ENCODE results near the gene MYO5C. TPM values are rescaled to one million over a fixed set of nuclear protein-coding genes. Genes with fewer than 3 reads are reported as not detected.

MYO5C gene
- polyA plus RNA-seq, 1 donor (not counting 4 experiments of a cell fraction or from before 2014, with no cell fraction given): 0.16 TPM

DNA sequence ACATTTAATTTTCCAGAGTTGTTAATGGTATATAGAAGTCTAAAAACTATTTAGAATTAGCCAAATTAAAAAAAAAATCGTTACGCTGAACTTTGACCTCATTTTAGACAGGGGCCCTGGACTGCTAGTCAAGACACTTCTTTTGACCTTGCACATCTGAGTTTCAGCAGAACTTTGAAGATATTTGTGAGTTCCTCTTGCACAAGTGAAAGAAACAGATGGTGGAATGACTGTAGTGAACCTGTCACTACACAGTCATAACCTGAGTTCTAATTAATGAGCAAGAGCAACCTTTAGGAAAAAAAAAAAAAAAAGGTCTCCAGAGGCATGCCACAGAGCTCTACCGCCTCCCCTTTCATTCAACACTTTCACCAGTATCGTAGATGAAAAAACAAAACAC, 5.3 kb downstream of the MYO5C start:
- Histone ChIP-seq H3K4me2 (ENCODE audit: control insufficient read depth, extremely low read depth, insufficient read depth, low read depth, low read length) (no peak overlapping the region), H4K20me1 (ENCODE audit: control insufficient read depth, extremely low read depth, insufficient read depth, low read length) (no peaks in the 10 kb centered on the region), H3K27me3 (ENCODE audit: control insufficient read depth, extremely low read depth, insufficient read depth, low read length) (peaks cover 18% of the 10 kb centered on the region), H3K9me3 (ENCODE audit: control insufficient read depth, low read depth, low read length) (no peaks in the 10 kb centered on the region), H3K79me2 (ENCODE audit: control insufficient read depth, insufficient read depth, low read length) (no peaks in the 10 kb centered on the region), H3K27ac (ENCODE audit: control insufficient read depth, insufficient read depth, low read length) (no peak overlapping the region), H2AFZ (ENCODE audit: control insufficient read depth, low read length) (no peak overlapping the region), H3K4me1 (ENCODE audit: control insufficient read depth, extremely low read depth, insufficient read depth, low read length) (peaks cover 2% of the 10 kb centered on the region), H3K36me3 (ENCODE audit: control insufficient read depth in 2 of 2, extremely low read depth in 1 of 2, insufficient read depth in 2 of 2, low read length in 2 of 2) (no peaks in the 10 kb centered on the region), H3K4me3 (ENCODE audit: control insufficient read depth in 2 of 3, extremely low read depth in 1 of 3, insufficient read depth in 2 of 3, low read depth in 1 of 3, low read length in 3 of 3) (no peak overlapping the region), H3K9me1 (ENCODE audit: control insufficient read depth, extremely low read depth, insufficient read depth, low read length) (no peaks in the 10 kb centered on the region), H3K9ac (ENCODE audit: control insufficient read depth, extremely low read depth, insufficient read depth, low read length) (no peak overlapping the region)
- no peak for TF ChIP-seq EZH2 (IDR thresholded peaks at IDR 0.05; ENCODE audit: low read length)
- TF ChIP-seq, protein P1, sequence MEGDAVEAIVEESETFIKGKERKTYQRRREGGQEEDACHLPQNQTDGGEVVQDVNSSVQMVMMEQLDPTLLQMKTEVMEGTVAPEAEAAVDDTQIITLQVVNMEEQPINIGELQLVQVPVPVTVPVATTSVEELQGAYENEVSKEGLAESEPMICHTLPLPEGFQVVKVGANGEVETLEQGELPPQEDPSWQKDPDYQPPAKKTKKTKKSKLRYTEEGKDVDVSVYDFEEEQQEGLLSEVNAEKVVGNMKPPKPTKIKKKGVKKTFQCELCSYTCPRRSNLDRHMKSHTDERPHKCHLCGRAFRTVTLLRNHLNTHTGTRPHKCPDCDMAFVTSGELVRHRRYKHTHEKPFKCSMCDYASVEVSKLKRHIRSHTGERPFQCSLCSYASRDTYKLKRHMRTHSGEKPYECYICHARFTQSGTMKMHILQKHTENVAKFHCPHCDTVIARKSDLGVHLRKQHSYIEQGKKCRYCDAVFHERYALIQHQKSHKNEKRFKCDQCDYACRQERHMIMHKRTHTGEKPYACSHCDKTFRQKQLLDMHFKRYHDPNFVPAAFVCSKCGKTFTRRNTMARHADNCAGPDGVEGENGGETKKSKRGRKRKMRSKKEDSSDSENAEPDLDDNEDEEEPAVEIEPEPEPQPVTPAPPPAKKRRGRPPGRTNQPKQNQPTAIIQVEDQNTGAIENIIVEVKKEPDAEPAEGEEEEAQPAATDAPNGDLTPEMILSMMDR (optimal IDR thresholded peaks at IDR 0.05 in 1 of 3, IDR thresholded peaks at IDR 0.05 in 1 of 3, conservative IDR thresholded peaks at IDR 0.05 in 1 of 3; ENCODE audit: extremely low read depth in 1 of 3, insufficient read depth in 2 of 3, low read length in 3 of 3): no peak
- FAIRE-seq (no peak), DNase-seq (ENCODE audit: low read depth, low spot score) (no peak)
- dilution Hi-C loops (cut with MboI; ENCODE audit: extremely low pct_ligation_motif_present, low sequenced_read_pairs): no loop called here

DNA sequence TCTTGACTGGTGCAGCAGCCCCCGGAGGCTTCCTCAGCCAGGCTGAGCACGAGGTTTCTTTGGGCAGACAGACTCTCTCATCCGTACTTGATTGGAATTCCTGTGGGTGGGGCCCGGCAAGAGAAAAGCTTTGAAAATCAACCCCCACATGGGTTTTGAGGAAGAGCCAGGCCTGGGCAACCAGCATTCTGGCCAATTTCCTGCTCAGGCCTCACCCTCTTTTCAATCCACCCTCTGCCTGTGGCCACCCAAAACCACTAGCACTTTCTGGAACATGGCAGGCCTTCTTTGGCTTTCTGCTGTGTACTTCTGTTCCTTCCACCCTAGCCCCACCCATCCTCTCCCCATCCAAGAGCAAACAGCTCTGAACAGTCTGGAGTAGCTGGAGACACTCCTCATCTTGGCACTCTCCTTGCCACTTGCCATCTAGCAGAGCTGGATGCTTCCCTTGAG, 5.9 kb downstream of the MYO5C start:
- Histone ChIP-seq H3K4me1 (ENCODE audit: control insufficient read depth, extremely low read depth, insufficient read depth, low read length) (no peaks in the 10 kb centered on the region), H3K4me2 (ENCODE audit: control insufficient read depth, extremely low read depth, insufficient read depth, low read depth, low read length) (no peak overlapping the region), H3K27ac (ENCODE audit: control insufficient read depth, insufficient read depth, low read length) (no peak overlapping the region), H4K20me1 (ENCODE audit: control insufficient read depth, extremely low read depth, insufficient read depth, low read length) (no peaks in the 10 kb centered on the region), H3K9me3 (ENCODE audit: control insufficient read depth, low read depth, low read length) (no peaks in the 10 kb centered on the region), H3K36me3 (ENCODE audit: control insufficient read depth in 2 of 2, extremely low read depth in 1 of 2, insufficient read depth in 2 of 2, low read length in 2 of 2) (no peaks in the 10 kb centered on the region), H3K9me1 (ENCODE audit: control insufficient read depth, extremely low read depth, insufficient read depth, low read length) (no peaks in the 10 kb centered on the region), H3K9ac (ENCODE audit: control insufficient read depth, extremely low read depth, insufficient read depth, low read length) (no peak overlapping the region), H3K4me3 (ENCODE audit: control insufficient read depth in 2 of 3, extremely low read depth in 1 of 3, insufficient read depth in 2 of 3, low read depth in 1 of 3, low read length in 3 of 3) (no peak overlapping the region), H2AFZ (ENCODE audit: control insufficient read depth, low read length) (no peak overlapping the region), H3K27me3 (ENCODE audit: control insufficient read depth, extremely low read depth, insufficient read depth, low read length) (peaks cover 12% of the 10 kb centered on the region), H3K79me2 (ENCODE audit: control insufficient read depth, insufficient read depth, low read length) (no peaks in the 10 kb centered on the region)
- DNase-seq (ENCODE audit: low read depth, low spot score): no peak
- no peak for FAIRE-seq
- TF ChIP-seq, protein P1 (optimal IDR thresholded peaks at IDR 0.05 in 1 of 3, IDR thresholded peaks at IDR 0.05 in 1 of 3, conservative IDR thresholded peaks at IDR 0.05 in 1 of 3; ENCODE audit: extremely low read depth in 1 of 3, insufficient read depth in 2 of 3, low read length in 3 of 3): no peak
- dilution Hi-C loops (cut with MboI; ENCODE audit: extremely low pct_ligation_motif_present, low sequenced_read_pairs): no loop called here

Measured in keratinocyte (primary cell).